ENCODE measurements around the gene AP1S1. TPM values are rescaled to one million over a fixed set of nuclear protein-coding genes. Genes with fewer than 3 reads are reported as not detected.

AP1S1 gene
- total RNA-seq, 1 experiment from 2014 or later: 227 TPM

DNA sequence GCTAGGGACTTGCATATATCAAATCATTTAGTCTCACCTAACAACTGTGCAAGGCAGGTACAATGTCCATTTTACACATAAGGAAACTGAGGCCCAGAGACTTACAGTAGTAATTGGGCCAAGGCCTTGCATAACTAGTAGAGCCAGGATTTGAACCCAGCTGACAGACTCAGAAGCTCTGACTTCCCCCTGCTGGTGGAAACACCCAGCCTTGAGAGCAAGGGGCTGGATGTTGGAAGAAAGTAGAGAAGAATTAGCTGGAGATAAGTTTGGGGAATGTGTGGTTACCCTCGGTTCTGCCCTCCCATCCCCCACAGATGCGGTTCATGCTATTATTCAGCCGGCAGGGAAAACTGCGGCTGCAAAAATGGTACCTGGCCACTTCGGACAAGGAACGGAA lies 2.0 kb downstream of the AP1S1 start:
- H3K4me1 ChIP-seq (replicated peaks; ENCODE audit: insufficient read depth): peaks cover 59% of the 10 kb centered on the region
- POLR2A ChIA-PET (ENCODE audit: unreplicated experiment): interaction anchor here (0.6 kb wide), 2 partner anchors 9 to 75 kb away, joined by 3 to 7 read pairs; no protein-coding TSS in a partner anchor

DNA sequence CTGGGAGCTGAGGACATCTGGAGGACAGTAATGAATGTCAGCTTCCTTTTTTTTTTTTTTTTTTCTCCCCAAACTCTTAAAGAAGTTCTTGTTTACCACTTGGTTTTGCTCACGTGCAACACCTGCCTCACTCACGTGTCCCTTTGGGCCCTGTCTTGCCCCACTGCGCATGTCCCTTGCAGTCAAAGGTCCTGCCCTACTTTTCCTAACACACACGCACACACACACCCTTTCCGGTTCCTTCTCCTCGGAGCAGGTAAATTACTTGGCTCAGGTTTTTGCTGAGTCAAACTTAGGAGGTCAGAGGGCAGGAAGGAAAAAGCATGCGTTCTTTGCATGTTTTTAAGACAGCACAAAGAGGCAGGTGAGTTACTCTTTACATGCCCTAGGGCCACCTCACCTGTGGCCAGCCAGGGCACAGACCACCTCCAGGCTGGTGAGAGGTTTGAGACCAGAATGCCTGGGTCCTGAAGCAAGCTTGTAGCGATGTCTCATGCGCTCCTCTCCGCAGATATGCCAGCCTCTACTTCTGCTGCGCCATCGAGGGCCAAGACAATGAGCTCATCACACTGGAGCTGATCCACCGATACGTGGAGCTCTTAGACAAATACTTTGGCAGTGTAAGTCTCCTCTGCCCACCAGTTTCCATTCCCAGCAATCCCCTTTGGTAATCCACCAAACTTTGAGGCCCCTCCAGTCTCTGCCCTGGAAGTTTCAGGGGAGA lies 2.8 kb downstream of the AP1S1 start:
- DNase-seq: peak; percentile 58 to 92
- Histone ChIP-seq H3K27ac (peak overlapping the region; percentile 75), H3K36me3 (ENCODE audit: low read depth) (peaks cover 13% of the 10 kb centered on the region), H3K79me2 (ENCODE audit: low read depth) (peaks cover 40% of the 10 kb centered on the region), H3F3A (ENCODE audit: insufficient read depth, low read depth) (peaks cover 50% of the 10 kb centered on the region), H3K27me3 (ENCODE audit: insufficient read depth, low read depth) (no peaks in the 10 kb centered on the region), H3K4me2 (peak overlapping the region; percentile 97), H2AFZ (no peak overlapping the region), H3K9me3 (ENCODE audit: insufficient read depth, low read depth) (no peaks in the 10 kb centered on the region), H4K20me1 (ENCODE audit: insufficient read depth) (no peaks in the 10 kb centered on the region), H3K4me1 (replicated peaks; ENCODE audit: insufficient read depth) (peaks cover 67% of the 10 kb centered on the region), H3K9me2 (ENCODE audit: insufficient read depth) (no peaks in the 10 kb centered on the region), H3K4me3 (0 out of 2 replicates have a peak overlapping the region, but pooled peaks have one; percentile 20)
- CTCF ChIA-PET: interaction anchor here (0.5 to 1.2 kb wide), 2 partner anchors 13 to 72 kb away, joined by 4 to 14 read pairs; no protein-coding TSS in a partner anchor
- TF ChIP-seq, protein P1, sequence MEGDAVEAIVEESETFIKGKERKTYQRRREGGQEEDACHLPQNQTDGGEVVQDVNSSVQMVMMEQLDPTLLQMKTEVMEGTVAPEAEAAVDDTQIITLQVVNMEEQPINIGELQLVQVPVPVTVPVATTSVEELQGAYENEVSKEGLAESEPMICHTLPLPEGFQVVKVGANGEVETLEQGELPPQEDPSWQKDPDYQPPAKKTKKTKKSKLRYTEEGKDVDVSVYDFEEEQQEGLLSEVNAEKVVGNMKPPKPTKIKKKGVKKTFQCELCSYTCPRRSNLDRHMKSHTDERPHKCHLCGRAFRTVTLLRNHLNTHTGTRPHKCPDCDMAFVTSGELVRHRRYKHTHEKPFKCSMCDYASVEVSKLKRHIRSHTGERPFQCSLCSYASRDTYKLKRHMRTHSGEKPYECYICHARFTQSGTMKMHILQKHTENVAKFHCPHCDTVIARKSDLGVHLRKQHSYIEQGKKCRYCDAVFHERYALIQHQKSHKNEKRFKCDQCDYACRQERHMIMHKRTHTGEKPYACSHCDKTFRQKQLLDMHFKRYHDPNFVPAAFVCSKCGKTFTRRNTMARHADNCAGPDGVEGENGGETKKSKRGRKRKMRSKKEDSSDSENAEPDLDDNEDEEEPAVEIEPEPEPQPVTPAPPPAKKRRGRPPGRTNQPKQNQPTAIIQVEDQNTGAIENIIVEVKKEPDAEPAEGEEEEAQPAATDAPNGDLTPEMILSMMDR (conservative IDR thresholded peaks at IDR 0.05): no peak
- no peak for TF ChIP-seq EZH2 (IDR thresholded peaks at IDR 0.05; ENCODE audit: low read depth)
- intact Hi-C loops (cut with micrococcal nuclease; ENCODE audit: unreplicated experiment): no loop called here
- POLR2A ChIA-PET (ENCODE audit: unreplicated experiment): interaction anchor here (0.6 kb wide), 5 partner anchors 9 to 94 kb away, joined by 3 to 8 read pairs (median 7); no protein-coding TSS in a partner anchor
- no TSS peak for BruUV-seq (replicated peaks)

More for the DNA sequence above, 2.0 kb downstream of the AP1S1 start:
- Histone ChIP-seq H3K36me3 (ENCODE audit: low read depth) (peaks cover 13% of the 10 kb centered on the region), H3K27ac (peak overlapping the region; percentile 75), H4K20me1 (ENCODE audit: insufficient read depth) (no peaks in the 10 kb centered on the region), H3F3A (ENCODE audit: insufficient read depth, low read depth) (peaks cover 42% of the 10 kb centered on the region), H3K79me2 (ENCODE audit: low read depth) (peaks cover 40% of the 10 kb centered on the region), H3K4me2 (peak overlapping the region; percentile 97), H3K4me3 (0 out of 2 replicates have a peak overlapping the region, but pooled peaks have one; percentile 14), H2AFZ (no peak overlapping the region), H3K9me2 (ENCODE audit: insufficient read depth) (no peaks in the 10 kb centered on the region), H3K27me3 (ENCODE audit: insufficient read depth, low read depth) (no peaks in the 10 kb centered on the region), H3K9me3 (ENCODE audit: insufficient read depth, low read depth) (no peaks in the 10 kb centered on the region)
- intact Hi-C loops (cut with micrococcal nuclease; ENCODE audit: unreplicated experiment): no loop called here
- CTCF ChIA-PET: interaction anchor here (0.6 to 1.2 kb wide), 3 partner anchors 12 to 71 kb away, joined by 3 to 4 read pairs (median 3); partner anchors contain the start of gene TRIM56
- TF ChIP-seq, protein P1 (conservative IDR thresholded peaks at IDR 0.05): 0 out of 2 replicates have a peak, but pooled peaks have one; percentile 13
- TF ChIP-seq EZH2 (IDR thresholded peaks at IDR 0.05; ENCODE audit: low read depth): no peak
- no peak for DNase-seq
- BruUV-seq (replicated peaks): no TSS peak

DNA sequence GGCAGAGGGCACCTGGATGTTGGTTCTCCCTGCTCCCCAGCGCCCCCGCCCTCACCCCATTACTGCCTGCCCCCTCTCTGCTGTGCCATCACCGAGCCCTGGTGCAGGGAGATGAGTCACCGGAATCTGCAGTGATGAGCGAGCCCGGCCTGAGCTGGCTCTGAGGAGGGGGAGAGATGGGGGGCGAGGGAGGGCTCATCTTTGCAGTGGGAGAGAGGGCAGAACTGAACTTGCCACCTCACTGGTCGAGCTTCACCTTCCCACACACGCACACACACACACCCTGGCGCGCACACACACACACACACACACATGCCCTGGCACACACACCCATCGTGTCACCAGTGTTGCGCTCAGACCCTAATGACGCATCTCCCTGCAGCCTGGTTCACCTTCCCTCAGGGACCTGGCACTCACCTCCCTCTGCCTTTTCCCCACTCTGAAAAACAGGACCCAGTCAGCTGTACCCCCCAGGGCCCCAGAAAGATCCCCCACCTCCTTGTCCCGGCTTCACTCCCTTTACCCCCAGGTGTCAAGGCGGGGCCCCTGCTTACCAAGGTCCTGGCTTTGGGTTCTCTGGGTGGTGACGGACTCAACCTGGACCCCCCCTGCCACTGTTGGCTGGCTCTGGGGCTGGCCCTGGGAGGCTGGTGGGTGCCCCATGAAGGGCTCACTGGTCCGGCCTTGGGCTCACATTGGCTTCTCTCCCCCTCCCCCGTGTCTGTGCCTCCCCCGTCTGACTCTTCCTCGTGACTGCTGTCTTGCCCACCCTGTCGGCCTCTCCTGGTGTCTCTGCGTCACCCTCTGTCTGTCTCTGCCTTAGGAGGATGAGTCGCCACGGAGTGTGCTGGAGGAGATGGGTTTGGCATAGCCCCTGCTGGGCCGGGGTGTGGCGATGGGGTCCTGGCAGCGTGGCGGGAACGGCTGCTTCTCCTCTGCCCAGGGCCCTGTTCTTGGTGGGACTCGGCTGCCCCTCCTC lies 5.7 kb downstream of the AP1S1 start:
- H3K9me2 ChIP-seq (ENCODE audit: insufficient read depth): no peaks in the 10 kb centered on the region
- no peak overlapping the region for H3K4me3 ChIP-seq
- CTCF ChIA-PET: interaction anchor here (0.6 to 0.7 kb wide), 2 partner anchors 24 to 202 kb away, joined by 4 to 5 read pairs; no protein-coding TSS in a partner anchor
- peaks cover 4% of the 10 kb centered on the region; the same call in 1 of the 2 replicates for H4K20me1 ChIP-seq (ENCODE audit: insufficient read depth)
- peaks cover 78% of the 10 kb centered on the region for H3K4me1 ChIP-seq (replicated peaks; ENCODE audit: insufficient read depth)
- POLR2A ChIA-PET (ENCODE audit: unreplicated experiment): interaction anchor here (0.6 to 0.7 kb wide), 3 partner anchors 60 to 1056 kb away, joined by 4 to 11 read pairs (median 5); no protein-coding TSS in a partner anchor
- no peaks in the 10 kb centered on the region for H3K27me3 ChIP-seq (ENCODE audit: insufficient read depth, low read depth)
- TF ChIP-seq, protein P1 (conservative IDR thresholded peaks at IDR 0.05): no peak
- no peak for TF ChIP-seq EZH2 (IDR thresholded peaks at IDR 0.05; ENCODE audit: low read depth)
- no peaks in the 10 kb centered on the region for H3K9me3 ChIP-seq (ENCODE audit: insufficient read depth, low read depth)
- no peak for DNase-seq
- no peak overlapping the region for H2AFZ ChIP-seq
- peak overlapping the region; percentile 52 for H3K4me2 ChIP-seq
- intact Hi-C loops (cut with micrococcal nuclease; ENCODE audit: unreplicated experiment): no loop called here
- H3K79me2 ChIP-seq (ENCODE audit: low read depth): peaks cover 38% of the 10 kb centered on the region
- H3K36me3 ChIP-seq (ENCODE audit: low read depth): peaks cover 13% of the 10 kb centered on the region
- H3K27ac ChIP-seq: peak overlapping the region; percentile 51
- no TSS peak for BruUV-seq (replicated peaks)
- H3F3A ChIP-seq (ENCODE audit: insufficient read depth, low read depth): peaks cover 65% of the 10 kb centered on the region
